ENCODE measurements around the gene DPP8.

- TF ChIP-seq CTCF (IDR thresholded peaks at IDR 0.05) (no peak), POLR2A (IDR thresholded peaks at IDR 0.05) (no peak), EP300 (IDR thresholded peaks at IDR 0.05) (no peak)
Observed at GRCh38 chr15:65426216-65426853, 91.2 kb downstream of the DPP8 start.
